Activated CD8-positive, alpha-beta memory T cell treated with anti-CD3 and anti-CD28 coated beads, Interleukin-2, amount 50 U/mL, for 24 hours (primary cell): ENCODE data around the gene GATD1.
A peak's percentile ranks its signal among the peaks of the same experiment; 100 is the strongest.

Experiments used
- DNase-seq: peaks from one replicate; pipeline ENCODE4 v3.0.0-alpha.2; 2020; ENCODE audit errors: extremely low read depth

Gene GATD1

DNA sequence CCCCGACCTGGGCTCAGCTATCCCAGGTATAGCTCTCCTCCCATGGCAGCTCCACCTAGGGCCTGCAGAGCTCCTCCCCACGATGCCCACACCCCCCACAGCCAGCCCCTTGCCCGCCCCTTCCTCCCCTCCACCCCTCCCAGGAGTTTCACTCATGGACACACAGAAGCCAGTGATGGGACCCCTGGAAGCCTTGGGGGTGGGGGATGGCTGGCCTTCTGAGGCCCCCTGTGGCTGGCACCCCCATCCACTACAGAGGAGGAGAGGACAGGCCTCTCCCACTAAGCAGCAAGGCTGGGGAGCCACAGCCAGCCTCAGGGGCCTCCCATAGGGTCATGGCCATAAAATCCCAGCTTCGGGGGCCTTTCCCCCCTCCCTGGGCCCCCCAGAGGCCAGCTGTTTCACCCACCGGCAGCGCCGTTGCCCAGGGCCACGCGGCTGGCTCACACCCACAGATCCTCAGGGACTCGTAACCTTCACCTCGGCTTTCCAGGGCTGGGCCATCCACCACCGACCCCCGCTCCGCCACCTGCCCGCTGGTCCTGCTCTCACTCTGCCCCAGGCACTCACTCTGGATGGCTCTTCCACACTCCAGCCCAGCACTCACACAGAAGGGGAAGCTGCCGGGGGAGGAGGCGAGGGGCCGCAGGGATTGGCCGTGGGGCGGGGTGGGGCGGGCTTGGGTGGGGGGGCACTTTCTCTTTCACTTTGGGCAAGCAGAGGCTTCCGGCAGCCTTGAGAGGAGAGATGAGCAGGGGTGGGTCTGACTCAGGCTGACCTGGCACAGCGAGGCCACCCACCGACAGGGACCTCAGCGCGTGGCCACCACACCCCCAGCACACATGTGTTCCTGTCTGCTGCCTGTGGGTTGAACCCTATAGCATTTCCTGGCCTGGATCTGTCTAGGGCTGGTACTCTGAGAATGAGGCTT lies 18.6 kb upstream of the GATD1 start:
- DNase-seq = peak; percentile 68

DNA sequence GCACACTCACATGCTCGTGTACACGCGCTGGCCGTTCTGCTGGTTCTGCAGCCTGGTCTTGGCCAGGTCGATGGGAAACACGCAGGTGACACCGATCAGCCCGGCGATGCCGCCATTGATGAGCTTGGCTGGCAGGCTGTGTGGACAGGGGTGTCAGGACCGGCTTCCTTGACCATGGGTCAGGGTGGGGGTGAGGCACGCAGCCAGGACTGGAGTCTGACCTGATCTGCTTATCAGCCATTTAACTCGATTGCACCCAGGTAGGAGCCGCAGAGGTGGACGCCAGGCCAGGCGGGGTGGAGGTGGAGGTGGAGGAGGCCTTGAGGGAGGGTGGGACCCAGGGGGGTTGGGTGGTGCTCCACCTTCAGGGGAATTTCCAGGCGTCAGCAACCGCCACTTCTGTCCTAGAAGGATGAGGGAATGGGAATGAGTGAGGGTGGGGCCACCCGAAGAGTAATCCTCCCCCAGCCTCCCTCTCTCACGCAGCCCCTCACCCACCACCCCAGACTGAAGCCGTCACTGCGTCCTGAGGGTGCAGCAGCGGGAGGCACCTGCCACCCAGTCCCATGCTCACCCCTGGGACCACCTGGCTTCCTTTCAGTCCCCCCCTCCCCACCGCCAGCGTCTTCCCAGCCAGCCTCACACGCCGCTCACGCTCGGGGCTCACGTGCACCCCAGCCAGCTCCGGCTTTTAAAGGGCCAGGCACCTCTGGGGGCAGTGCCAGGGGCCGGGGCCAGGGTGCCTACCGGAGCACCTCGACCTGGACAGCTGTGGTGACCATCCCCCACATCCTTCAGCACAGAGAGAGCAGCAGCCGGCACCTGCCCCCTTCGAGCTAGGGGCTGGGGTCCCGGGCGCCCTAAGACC lies 17.7 kb upstream of the GATD1 start:
- no peak for DNase-seq

DNA sequence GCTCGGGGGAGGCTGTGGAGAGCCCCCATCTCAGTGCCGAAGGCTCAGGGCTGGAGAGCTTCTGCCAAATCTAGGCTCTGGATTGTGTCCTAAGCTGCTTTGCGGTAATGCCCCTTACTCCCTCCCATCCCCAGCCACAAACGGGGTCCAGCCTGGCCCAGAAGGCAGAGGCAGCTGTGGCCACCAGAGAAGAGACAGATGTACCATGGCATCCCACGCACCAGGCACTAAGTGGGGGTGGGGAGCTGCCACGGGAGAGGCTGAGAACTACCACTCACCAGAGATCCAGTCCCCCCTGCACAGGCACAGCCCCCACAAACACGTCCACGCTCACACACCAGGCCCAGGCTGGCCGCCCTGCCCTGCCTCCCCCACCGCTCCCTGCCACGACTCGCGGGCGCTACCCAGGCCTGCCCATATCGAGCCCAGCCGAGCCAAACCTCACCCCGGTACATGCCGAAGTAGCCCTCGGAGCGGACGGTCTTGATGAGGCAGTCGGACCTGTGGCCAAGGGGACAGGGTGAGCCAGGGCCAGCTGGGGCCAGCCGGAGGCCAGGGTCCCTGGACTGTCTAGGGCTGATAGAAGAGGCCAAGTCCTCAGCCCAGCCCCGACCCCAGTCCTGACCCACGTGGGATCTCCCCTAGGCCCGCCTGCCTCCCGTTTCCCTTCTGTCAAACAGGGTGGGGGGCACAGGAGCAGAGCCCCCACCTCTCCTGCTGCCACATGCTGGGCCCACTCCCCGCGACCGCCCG lies 16.9 kb upstream of the GATD1 start:
- no peak for DNase-seq

DNA sequence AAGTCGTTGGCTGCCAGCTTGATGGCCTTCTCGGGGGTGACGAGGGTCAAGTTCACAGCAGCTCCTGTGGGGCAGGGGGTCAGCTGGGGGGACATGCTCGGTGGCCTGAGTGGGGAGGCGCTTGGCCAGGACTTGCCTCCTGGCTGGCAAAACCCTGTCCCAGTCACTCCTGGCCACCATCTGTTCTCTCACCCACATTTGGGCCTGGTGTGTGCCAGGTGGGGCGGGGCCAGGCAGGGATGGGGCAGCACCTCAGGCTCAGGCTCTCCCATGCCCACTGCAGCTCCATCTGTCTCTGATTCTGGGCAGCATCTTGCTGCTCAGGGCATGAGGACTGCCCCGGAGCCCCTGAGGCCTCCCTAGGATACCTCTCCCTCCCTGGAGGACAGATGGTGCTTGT lies 16.3 kb upstream of the GATD1 start:
- no peak for DNase-seq

DNA sequence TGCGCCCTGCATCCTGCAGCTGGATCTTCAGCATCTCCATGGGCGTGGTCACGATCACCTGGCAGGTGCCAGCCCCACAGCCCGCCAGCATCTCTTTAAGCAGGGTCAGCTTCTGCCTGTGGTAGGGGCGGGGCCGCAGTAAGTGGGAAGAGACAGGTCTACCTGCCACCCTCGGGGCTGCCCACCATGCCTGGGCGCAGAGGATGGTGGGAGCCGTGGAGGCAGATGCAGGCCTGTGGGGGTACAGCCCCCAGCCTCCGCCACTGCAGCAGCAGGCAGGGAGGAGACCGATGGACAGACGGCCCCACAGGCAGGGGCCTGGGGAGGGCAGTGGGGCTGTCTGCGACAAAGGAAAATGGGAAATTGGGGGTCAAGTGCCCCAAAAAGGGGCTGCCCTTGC lies 15.6 kb upstream of the GATD1 start:
- DNase-seq = no peak

DNA sequence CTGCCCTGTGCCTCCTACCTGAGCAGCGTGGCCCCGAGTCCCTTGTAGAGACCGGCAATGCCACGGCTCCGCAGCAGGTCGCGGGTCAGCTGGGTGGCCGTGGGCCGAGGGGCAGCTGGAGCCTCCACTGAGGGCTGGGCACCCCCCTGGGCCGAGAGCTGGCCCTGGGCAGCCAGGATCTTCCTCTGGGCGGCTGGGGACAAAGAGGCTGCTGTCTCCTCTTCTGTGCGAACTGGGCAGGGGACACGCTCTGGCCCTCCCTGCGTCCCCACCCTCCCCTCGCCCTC lies 15.2 kb upstream of the GATD1 start:
- DNase-seq = no peak

DNA sequence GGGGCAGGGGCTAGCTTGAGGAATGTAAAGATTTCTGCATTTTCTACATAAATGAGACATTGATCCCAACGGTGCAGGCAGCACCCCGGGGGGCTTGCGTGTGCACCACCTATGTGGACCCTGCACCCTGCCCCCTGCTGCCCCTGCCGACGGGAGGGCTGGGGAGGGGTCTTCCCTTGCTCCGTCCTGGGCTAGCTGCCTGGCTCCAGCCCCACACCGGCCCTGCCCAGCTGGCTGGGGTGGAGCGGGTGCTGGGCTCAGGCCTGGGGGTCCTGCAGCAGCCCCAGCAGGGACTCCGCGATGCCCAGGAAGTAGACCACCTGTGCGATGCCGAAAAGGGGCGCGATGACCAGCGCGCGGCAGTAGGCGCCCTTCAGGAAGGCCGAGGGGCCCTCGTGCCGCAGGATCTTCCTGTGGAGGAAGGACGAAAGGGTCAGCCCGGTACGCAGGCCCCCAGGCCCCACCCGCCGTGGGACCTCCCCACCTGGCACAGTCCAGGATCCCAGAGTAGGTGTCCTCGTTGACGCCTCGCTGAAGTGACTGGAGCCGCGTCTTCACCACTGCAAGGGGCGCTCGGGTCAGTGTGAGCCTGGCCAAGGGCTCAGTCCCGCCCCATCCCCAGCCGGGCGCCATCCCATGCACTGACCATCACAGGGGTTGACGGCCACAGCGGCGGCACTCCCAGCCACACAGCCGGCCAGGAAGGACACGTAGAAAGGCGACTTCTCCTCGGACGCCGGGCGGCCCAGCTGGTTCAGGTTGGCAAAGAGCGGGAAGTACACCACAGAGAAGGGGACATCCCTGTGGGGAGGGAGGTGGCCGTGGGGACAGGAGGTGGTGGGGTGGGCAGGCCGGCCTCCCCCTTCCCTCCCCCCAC lies 14.6 kb upstream of the GATD1 start:
- DNase-seq = no peak

DNA sequence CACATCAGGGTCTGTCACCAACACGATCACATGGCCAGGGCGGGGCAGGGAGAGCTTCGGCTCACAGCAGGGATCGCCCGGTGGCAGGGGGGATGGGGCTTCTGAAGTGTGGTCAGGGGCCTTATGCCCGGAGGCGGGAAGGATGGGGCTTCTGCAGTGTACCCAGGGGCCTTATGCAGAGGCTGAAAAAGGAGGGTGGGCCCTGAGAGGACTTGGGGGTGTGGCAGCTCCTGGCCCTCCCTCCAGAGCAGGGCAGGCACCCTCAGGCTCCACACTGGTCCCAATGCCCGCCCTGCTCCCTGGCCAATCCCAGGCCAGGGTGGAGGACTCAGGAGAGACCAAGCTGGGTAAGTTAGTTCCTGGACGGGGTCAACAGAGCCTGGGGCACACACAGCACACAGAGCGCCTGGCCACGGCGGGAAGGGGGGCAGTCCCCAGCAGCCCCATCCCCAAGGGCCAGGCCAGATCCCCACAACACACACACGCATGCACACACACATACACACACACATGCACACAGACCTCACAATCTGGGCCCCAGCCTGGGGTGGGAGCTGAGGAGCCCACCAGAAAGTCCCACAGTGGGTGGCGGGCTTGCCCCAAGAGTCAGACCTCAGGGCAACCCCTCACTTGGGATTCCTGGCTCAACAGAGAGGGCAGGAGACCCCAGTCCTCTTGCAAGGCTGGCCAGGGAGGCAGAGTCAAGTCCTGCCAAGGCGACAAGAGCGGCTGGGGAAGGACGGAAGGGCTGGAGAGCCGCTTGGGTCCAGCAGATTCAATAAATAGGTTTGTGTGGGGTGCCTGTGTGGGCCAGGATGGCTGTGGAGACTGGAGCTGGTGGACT lies 13.7 kb upstream of the GATD1 start:
- DNase-seq = no peak

DNA sequence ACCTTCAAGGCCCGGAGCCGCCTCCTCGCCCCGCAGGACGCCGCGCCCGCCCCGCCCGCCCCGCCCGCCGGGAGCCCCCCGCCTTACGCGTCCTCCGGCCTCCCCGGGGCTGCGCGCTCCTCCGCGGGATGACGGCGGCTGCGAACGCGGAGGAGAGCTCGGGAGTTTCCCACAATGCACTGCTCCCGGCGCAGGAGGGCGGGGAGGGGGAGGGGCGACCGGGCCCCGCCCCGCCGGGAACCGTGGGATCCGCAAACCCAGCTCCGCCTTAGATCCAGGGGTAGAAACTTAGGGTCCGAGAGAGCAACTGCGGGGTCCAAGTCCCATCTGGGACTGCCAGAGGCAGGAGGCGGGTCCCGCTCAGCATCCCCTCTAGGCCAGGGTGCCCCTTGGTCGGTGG lies 12.7 kb upstream of the GATD1 start, which contains the start of gene CEND1:
Gene CEND1 (minus strand): TSS at position 148 of the 400 bp plus-strand sequence. CDS start 1,514 bp downstream, outside the sequence.
- DNase-seq = no peak

DNA sequence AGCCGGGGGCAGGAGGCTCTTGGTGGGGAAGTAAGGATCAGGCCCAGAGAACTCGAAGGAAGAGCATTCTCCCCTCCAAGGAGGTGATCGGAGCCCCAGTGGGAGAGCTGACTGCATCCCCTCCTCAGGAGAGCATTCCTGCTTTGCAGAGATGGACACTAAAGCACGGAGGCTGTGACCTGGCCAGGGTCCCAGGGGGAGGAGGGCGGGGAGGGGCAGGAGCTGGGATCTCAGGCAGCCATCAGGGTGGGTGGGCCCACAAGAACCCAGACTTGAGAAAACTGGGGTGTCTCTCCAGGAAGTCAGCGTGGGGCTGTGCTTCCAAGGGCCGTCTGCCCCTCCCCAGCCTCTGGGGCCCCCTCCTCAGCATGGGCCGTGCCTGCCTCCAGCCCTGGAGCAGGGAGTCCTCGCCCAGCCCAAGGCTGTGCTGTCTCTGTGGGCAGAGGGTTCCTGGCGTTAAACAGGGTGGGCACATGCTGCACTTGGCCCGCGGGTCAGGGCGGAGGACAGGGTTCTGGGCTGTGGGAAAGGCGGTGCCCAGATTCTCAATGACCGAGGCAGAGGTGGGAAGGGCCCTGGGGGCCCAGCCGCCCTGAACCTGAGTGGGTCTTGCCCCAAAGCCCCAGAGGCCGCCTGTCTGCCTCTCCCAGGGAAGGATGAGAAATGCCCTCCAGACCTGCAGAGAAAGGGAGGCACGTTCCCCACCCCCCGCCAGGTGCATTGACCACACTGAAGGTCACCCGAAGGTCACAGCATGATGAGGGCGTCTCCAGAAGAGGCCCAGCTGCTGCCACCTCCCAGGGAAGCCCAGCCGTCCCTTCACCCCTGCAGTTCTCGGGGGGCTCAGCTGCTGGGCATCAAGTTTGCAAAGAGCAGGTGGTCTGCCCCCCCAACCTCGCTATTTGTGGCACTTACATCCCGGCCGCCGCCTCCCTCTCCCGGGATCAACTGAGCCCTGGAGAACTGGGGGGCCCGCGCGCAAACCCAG lies 12.0 kb upstream of the GATD1 start:
- DNase-seq = no peak

DNA sequence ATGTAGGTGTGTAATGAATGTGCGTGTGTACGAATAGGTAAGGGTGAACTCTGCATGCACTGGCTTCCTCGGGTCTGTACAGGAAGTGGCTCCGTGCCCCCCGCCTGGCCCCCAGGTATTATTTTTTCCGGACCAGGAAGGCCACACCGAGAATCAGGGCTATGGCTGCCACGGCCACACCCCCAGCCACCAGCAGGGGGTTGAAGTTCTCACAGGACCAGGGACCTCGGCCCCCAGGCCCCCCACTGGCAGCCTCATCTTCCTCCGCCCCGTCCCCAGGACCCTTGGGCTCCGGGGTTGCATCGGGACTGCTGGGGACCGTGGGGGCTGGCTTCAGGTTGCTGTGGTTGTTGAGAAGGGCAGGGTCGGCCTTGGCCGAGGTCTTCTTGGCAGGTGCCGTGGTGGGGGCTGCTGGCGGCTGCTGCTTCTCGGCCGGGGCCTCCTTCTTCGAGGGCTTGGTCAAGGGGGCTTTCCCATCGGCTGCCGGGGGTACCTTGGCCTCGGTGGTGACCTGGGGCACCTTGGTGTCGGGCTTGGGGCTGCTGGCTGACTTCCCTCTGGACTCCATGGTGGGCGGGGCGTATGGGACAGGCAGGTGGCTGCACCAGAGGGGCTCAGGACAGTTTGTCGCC lies 10.8 kb upstream of the GATD1 start:
- no peak for DNase-seq

DNA sequence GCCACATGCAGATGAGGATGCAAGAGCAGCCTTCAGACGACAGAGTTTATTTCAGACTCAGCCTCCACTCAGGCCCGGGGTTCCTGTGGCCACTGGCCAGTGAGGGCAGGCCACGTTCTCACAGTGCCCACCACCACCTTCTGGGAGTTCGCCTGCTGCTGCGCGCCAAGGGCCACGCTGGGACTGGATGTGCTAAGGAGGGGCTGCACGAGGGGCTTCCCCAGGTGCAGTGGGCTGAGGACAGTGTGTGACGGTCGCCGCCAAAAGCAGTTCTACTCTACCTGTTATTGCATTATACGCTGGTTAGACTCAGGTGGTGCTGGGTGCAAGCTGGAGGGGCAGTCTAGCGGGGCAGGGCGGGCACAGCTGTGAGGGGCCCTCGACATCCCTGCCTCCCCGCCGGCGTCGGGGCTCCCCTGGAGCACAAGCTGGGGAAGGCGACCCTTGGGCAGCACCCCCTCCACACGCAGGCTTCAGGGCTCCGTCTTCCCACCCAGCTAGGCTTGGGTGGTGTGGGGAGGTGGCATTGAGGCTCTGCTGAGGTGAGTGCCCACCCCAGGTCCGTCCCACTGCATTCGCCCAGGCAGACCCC lies 9.9 kb upstream of the GATD1 start:
- no peak for DNase-seq

DNA sequence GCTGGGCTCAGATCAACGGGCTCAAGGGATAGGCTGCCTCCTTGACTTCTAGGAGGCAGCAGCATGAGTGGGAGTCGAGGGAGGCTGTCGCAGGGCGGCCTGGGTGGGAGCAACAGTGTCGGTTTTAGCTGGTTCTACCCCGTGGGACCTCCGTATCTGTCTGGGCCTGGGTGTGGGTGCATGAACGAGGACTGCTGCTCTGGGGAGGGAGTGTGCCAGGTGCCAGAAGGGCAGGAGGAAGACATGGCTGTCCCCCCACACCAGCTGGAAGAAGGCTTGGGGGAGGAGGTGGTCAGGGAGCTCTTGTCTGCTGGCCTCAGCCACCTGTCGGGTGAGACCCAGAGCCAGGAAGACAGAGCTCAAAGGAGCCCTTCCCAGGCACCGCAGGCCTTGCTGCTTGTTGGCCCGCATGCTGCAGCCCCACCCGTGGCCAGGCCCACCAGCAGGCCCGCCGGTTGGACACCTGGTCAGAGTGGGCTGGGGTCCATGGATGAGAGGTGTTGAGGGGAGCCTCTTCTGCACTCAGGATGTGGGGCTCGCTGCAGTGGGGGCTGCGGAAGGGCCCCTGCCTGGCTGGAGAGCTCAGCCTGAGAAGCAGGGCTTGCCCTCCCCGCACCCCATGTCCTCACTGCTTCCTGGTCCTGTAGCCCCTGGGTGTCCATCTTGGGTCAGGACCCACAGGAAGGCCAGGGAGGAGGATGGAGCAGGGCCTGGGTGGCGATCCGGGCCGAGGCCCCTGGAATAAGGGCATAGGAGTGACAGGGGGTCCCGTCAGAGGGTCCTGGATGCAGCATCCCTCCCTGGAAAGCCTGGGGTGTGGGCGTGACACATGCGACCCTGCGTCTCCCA lies 9.2 kb upstream of the GATD1 start:
- DNase-seq = no peak

DNA sequence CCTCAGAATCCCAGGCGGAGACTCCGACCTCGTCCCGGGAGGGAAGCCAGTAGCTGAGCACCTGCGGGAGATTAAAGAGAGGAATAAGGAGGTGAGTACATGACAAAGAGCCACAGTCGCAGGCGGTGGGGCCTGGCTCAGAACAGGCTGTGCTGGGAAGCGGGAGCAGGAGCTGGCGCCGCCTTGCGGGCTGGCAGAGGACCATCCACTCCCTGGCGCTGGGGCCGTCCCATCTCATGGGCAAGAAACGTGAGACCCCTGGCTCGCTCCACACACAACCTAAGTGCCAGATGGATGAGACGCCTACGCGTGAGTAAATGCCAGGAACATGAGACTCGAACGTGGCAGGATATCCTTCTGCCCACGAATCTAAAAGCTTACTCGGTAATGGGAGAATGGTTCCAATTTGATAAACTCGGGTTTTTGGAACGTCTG lies 6.3 kb upstream of the GATD1 start:
- DNase-seq = no peak

DNA sequence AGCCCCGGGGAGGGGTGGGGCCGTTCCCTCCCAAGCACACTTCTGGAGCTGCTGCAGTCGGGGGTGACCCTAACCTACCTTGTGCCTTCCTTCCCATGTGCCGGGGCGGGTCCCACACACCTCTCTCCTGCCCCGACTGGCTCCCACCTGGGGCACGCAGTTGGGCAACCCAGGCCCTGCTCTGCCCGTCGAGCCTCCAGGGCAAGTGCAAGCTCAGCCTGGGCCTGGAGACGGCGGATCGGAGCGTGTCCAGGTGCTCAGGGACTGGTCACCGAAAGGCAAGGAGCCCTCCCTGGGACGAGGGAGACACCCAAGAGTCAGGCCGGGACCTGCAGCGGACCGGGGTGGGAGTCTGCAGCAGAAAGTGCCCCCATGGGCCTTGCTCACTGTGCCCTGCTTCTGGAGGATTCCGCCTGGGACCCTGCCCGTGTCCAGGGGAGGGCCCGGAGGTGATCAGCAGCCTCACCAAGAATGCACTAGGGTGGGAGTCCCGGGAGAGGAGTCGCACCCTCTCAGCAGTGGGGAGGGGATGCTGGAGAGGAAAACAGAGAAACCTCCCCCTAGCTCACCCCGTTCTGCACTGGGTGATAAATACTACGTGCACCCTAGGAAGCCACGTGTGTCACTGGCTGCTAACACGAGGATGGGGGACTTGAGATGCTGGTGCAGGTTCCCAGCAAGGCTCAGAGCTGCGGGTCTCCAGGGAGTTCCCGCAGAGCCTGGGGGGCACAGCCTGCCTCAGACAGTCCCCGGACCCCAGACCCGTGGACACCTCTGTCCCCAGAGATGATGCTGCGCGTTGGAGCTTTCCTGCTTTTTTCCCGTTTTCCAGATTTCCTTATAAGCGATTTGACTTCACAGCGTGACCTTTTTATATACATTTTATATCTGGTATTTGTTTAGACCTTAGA lies 5.2 kb upstream of the GATD1 start:
- DNase-seq = no peak

DNA sequence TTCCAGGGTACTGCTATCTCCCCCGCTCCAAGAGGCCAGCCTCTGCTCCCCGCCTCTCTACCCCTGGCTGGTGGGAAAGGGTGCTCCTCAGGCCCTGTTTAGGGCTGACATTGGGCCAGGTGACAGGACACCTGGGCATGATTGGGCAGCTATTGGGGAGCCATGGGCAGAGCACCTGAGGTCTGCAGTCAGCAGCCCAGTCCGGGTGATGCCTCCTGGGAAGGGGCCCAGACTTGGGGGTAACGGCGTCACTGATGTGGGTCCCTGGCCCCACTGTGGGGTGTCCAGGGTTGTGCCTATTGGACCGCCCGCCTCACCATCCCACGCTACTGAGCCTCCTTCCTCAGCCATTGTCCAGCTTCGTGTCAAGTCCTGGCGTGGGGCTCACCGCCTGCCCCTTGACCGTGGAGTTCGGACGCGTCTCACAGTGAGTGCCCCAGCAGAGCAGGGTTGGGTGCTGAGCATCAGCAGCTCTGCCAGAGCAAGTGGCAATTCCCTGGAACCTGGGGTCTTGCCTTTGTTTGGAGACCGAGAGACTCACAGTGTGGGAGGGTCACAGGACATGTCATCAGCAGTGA lies 2.8 kb upstream of the GATD1 start:
- no peak for DNase-seq
